Stimulated activated CD8-positive, alpha-beta memory T cell treated with anti-CD3 and anti-CD28 coated beads, Interleukin-7, amount 100 ng/mL, for 24 hours (primary cell): ENCODE results near the gene DSG1.
"Not testable (repeated sequence)": the region's sequence is repeated elsewhere in the genome, so short reads cannot be mapped to it uniquely, and the experiment has no call there.

Experiments used
- DNase-seq: peaks from one replicate; pipeline ENCODE4 v3.0.0-alpha.2; 2020; ENCODE audit warnings: low read depth

Gene DSG1

GRCh38 chr18:31317860-31318259, at the start of gene DSG1:
TSS of gene DSG1 (plus strand) at chr18:31318160. CDS start at chr18:31318301, 141 bp downstream.
- no peak for DNase-seq

DNA sequence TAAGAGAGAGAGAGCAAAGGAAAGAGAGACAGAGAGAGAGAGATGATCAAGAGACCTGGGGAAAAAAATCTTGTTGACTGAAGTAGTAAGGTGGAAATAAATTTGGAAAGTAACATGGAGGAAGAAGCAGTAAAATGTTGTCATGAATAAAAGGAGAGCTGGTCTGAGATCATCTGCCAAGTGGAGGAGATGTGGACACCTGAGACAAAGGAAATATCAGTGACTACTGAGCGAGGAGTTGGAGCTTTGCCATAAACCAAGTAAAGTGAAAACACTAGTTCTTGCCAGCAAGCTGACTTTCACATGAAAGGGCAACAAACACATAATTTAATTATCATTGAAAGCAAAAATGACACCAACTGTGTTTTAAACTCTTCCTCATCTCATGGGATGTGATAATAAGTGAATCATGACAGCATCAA, 49.0 kb upstream of the DSG1 start:
- no peak for DNase-seq

DNA sequence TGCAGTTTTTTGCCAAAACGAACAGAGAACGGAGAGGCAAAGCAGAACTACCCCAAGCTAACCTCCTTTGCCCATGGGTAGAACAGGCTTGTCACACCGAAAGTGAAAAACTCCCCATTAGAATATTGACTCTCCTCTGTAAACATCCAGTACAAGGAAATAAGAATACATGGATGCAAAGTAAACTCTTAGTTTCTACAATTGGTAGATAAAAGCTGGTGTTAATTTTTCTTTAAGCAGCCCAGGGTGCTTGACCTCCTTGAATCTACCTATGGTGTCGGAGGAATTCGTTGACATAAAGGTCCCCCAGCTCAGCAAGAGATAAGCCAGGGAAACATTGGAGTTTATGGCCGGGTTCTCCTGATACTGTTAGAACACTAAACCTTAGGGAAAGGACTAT, 48.4 kb upstream of the DSG1 start:
- DNase-seq = no peak

DNA sequence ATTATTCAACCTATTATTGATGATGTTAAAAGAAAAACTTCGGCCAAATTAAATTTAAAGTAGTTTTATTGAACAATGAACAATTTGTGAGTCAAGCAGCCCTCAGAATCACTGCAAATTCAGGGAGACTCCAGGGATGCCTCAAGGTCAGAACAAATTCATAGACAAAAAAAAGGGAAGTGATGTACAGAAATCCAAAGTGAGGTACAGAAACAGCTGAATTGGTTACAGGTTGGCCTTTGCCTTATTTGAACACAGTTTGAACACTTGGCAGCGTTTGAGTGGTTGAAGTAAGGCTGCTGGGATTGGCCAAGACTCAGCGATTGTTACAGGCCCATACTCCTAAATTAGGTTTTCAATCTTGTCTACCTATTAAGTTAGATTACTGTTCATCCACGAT, 47.4 kb upstream of the DSG1 start:
- DNase-seq = no peak

GRCh38 chr18:31273812-31274527, 44.0 kb upstream of the DSG1 start:
- DNase-seq = no peak

DNA sequence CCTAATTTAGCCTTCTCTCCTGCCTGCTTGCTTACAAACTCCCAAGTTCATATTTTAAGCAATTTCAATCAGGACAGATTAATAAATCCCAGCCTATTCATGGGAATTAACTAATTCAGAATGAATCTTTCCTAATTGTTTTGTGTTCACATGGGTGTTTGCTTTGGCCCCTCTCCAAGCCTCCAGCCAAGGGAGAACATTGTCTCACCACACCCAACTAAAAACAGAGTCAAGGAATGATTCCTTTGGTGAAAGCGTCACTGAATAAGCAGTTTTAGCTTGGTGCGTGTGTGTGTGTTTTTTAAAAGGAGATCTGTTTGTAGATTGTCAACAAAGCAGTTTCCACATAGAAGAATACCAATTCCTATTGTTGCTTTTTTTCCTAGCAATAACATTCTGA, 43.0 kb upstream of the DSG1 start:
- DNase-seq = no peak

DNA sequence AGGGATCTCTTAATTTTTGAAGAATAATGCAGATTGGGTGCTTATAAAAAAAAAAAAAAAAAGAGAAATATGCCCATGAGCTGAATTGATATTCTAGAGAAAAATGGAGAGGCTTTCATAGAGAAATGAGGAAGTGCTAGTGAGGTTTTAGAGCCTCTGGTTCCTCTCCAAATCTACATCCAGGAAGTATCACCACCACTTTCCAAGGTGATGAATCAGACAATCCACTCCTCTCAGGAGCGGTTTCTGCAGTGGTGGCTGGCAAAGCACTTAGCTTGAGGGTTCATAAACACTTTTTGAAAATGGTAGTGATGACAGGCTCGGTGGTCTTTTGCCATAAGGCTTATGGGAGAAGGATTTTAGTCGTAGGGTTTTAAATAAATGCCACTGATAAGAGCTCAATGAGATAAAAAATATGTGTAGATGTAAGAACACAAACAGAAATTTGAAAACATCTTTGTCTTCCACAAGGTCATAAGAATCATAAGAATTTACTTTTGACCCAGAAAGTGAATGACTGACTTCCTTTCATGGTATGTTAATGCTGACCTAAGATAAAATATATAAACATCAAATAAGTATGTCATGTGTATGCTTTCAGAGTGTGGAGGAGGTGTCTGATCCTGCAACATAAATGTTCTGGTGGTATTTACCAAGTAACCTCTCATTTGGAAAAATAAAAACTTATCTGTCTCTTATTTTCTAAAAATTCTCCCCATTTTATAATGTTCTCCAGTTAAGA, 42.1 kb upstream of the DSG1 start:
- DNase-seq = no peak

DNA sequence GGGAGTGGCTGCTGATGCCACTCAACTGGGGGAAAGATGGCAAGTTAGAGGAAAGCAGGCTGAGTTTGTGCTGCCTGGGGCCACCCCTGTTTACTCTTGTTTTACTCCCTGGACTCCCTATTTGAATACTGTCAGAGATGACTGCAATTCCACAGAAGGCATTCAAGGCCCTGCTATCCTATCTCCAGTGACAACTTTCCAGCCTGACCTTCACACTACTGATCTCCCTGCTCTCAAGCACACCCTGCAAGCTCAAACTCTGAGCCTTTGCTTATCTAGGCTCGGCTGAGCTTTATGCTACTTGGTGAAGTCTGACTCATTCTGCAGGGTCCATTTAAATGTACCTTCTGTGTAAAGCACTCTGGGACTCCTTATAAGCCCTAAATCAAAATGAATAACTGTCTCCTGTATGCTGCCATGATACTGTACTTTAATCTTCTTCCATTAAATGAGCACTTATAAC, 39.3 kb upstream of the DSG1 start:
- no peak for DNase-seq

GRCh38 chr18:31280502-31280901, 37.5 kb upstream of the DSG1 start:
- no peak for DNase-seq

DNA sequence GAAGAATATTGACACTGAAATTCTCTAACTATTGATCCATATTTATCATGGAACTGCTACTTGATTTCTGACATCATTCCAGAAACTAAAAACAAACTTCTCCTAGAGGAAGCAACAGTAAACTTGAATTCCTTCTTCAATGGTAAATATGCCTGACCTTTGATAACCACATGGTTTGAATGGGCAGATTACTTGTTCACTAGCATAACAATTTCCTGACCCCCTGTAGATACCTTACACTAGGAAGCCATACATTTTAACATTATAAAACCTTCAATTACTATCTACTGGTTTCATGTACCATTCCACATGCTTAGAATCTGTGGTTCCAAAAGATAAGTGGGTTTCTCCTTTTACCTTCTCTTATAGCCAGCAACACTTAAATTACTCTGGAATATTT, 36.5 kb upstream of the DSG1 start:
- no peak for DNase-seq

DNA sequence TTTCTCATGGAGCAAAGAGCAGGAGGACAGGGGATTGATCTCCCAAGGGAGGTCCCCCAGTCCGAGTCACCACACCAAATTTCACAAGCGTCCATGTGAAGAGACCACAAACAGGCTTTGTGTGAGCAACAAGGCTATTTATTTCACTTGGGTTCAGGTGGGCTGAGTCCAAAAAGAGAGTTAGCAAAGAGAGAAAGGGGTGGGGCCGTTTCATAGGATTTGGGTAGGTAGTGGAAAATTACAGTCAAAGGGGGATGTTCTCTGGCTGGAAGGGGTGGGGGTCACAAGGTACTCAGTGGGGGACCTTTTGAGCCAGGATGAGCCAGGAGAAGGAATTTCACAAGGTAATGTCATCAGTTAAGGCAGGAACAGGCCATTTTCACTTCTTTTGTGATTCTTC, 28.5 kb upstream of the DSG1 start:
- not testable (repeated sequence) for DNase-seq

- no peak for DNase-seq
Measured at GRCh38 chr18:31291688-31292087, 26.3 kb upstream of the DSG1 start.

GRCh38 chr18:31294199-31294747, 23.7 kb upstream of the DSG1 start:
- DNase-seq = no peak

- DNase-seq = no peak
Measured at GRCh38 chr18:31297248-31297647, 20.7 kb upstream of the DSG1 start.

DNA sequence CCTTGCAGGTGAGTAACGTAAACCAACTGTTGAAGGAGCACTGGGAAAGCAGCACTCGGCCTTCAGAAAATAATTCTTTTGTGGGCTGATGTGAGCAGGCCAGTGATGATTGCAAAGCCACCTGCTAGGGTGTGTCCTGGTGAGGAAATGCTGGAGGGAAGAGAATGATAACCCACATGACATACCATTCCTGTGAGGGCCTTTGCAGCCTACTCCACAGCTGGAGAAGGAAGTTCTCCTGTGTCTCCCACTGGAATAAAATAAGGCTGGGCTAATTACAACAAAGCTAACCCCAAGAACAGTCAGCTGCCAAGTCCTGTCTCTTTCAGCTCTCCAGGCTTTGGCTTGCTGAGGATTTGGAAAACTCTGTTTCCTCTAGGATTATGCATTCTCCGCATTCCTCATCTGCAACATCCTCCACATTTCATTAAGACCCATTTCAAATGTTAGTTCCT, 16.7 kb upstream of the DSG1 start:
- no peak for DNase-seq

- no peak for DNase-seq
Measured at GRCh38 chr18:31302991-31303390, 15.0 kb upstream of the DSG1 start.

- DNase-seq = no peak
Measured at GRCh38 chr18:31303771-31304170, 14.2 kb upstream of the DSG1 start.

GRCh38 chr18:31309115-31309514, 8.8 kb upstream of the DSG1 start:
- DNase-seq = no peak

GRCh38 chr18:31316974-31317373, 986 bp upstream of the DSG1 start:
- DNase-seq = no peak

DNA sequence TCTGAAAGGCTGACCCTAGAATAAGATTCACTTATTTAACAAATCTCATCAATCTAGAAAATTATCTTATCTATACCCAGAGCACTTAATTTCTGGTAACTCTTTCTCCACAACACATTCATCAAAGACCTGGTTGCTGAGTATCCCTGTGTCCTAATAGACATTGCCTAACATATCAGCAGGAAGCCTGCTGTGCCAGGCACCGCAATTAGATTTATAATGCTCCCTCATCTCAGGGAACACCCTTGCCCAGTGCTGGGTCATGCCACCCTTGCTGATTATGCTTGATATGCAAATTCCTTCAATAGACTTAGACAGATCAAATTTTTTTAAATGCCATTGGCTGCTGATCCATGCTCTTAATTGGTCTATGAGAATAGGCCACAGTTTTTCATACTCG, 3.8 kb downstream of the DSG1 start:
- no peak for DNase-seq

DNA sequence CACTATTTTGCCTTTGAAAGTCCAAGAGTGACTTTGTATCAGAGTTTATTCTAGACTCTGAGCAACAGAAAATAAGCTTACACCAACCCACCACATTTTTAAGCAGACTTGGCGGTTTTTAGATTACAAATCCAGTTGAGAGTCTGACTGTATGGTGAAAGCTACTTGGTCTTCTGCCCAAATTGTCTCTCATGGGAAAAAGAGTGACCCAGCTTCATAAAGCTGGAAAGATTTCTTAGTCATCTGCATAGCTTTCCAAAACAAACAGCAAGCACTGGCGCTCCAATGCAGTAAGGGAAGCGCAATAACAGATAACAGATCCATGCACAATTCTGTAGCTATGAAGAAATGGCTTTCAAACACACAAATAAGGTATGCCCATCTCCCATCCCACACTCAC, 7.1 kb downstream of the DSG1 start:
- no peak for DNase-seq

DNA sequence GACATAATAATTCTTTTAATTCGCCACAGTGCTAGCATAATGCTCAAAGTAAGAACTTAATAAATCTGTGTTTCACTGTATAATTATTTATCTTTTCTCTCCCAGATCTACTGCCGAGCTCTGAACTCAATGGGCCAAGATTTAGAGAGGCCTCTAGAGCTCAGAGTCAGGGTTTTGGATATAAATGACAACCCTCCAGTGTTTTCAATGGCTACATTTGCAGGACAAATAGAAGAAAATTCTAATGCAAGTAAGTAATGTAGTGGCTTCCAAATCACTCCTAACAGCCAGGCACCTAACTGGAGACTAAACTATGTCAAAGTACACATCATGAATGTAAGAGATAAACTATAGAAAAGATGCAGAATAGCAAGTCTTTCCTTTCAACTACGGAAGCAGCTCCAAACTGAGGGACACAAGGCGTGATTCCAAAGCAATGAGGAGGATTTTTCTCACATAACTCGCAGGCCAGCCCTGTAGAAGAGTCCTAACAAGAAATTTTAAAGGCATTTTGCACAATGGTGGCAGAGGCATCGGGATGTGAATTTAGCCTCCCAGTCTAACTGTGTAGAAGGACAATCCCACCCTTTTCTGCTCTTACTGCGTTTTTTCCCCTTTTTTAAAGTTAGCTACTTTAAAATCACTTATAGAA, 12.0 kb downstream of the DSG1 start:
- DNase-seq = no peak

GRCh38 chr18:31343454-31343853, 25.5 kb downstream of the DSG1 start:
- DNase-seq = no peak
